Nephron (organoid): ENCODE data around the gene FAM81B.

Experiments used
- H3K27ac Mint-ChIP-seq, 3 experiments: 2 replicates each; pipeline ENCODE4 v1.8.0; 2020; ENCODE audit warnings: mixed read lengths in 3 of 3, mild to moderate bottlenecking in 2 of 3, moderate library complexity in 1 of 3
- H3K27me3 Mint-ChIP-seq: 2 replicates; pipeline ENCODE4 v1.8.0; 2021; ENCODE audit warnings: low read depth, mild to moderate bottlenecking, moderate library complexity, mixed read lengths
- H3K36me3 Mint-ChIP-seq: 2 replicates; pipeline ENCODE4 v1.8.0; 2020; ENCODE audit warnings: low read depth, mixed read lengths
- H3K4me1 Mint-ChIP-seq: 2 replicates; pipeline ENCODE4 v1.8.0; 2020; ENCODE audit warnings: mixed read lengths
- H3K4me3 Mint-ChIP-seq, 3 experiments: 2 replicates each; pipeline ENCODE4 v1.8.0; 2020; ENCODE audit warnings: mild to moderate bottlenecking in 3 of 3, mixed read lengths in 3 of 3, moderate library complexity in 2 of 3
- H3K9me3 Mint-ChIP-seq: 2 replicates; pipeline ENCODE4 v1.8.0; 2020; ENCODE audit warnings: mixed read lengths
- CTCF ChIP-seq, 3 experiments: fragments of 200-600 bp; sonication (generic); IDR thresholded peaks; one replicate each; pipeline ENCODE4 v1.5.0; 2021; ENCODE audit warnings: antibody characterized with exemption in 3 of 3; ENCODE audit not compliant: unreplicated experiment in 3 of 3

Gene FAM81B

GRCh38 chr5:95449460-95449859, 58.3 kb downstream of the FAM81B start:
- no peaks in the 10 kb centered on the region for H3K4me1 Mint-ChIP-seq
- no peak for TF ChIP-seq CTCF (IDR thresholded peaks at IDR 0.05; ENCODE audit: unreplicated experiment in 3 of 3)
- no peaks in the 10 kb centered on the region for H3K36me3 Mint-ChIP-seq
- H3K4me3 Mint-ChIP-seq: no peak overlapping the region
- no peak overlapping the region for H3K27ac Mint-ChIP-seq
- no peaks in the 10 kb centered on the region for H3K27me3 Mint-ChIP-seq
- no peaks in the 10 kb centered on the region for H3K9me3 Mint-ChIP-seq

GRCh38 chr5:95454536-95454935, 63.4 kb downstream of the FAM81B start:
- H3K4me3 Mint-ChIP-seq: no peak overlapping the region
- no peaks in the 10 kb centered on the region for H3K27me3 Mint-ChIP-seq
- H3K27ac Mint-ChIP-seq: no peak overlapping the region
- no peak for TF ChIP-seq CTCF (IDR thresholded peaks at IDR 0.05; ENCODE audit: unreplicated experiment in 3 of 3)
- peaks cover 3% of the 10 kb centered on the region for H3K36me3 Mint-ChIP-seq
- no peaks in the 10 kb centered on the region for H3K4me1 Mint-ChIP-seq
- no peaks in the 10 kb centered on the region for H3K9me3 Mint-ChIP-seq

- Mint-ChIP-seq H3K9me3 (no peaks in the 10 kb centered on the region), H3K27me3 (no peaks in the 10 kb centered on the region), H3K27ac (no peak overlapping the region), H3K4me1 (no peaks in the 10 kb centered on the region), H3K4me3 (no peak overlapping the region), H3K36me3 (peaks cover 35% of the 10 kb centered on the region)
- no peak for TF ChIP-seq CTCF (IDR thresholded peaks at IDR 0.05; ENCODE audit: unreplicated experiment in 3 of 3)
These were observed 69.5 kb downstream of the FAM81B start for GRCh38 chr5:95460665-95461064.

- Mint-ChIP-seq H3K4me1 (peaks cover 4% of the 10 kb centered on the region), H3K36me3 (peaks cover 69% of the 10 kb centered on the region), H3K9me3 (no peaks in the 10 kb centered on the region), H3K27ac (no peak overlapping the region), H3K4me3 (no peak overlapping the region), H3K27me3 (no peaks in the 10 kb centered on the region)
- no peak for TF ChIP-seq CTCF (IDR thresholded peaks at IDR 0.05; ENCODE audit: unreplicated experiment in 3 of 3)
These were observed 80.3 kb downstream of the FAM81B start for GRCh38 chr5:95471487-95471886.

- Mint-ChIP-seq H3K27ac (no peak overlapping the region), H3K27me3 (no peaks in the 10 kb centered on the region), H3K36me3 (peaks cover 69% of the 10 kb centered on the region), H3K4me3 (no peak overlapping the region), H3K9me3 (no peaks in the 10 kb centered on the region), H3K4me1 (peaks cover 4% of the 10 kb centered on the region)
- TF ChIP-seq CTCF (IDR thresholded peaks at IDR 0.05; ENCODE audit: unreplicated experiment in 3 of 3): no peak
These were observed 80.8 kb downstream of the FAM81B start for GRCh38 chr5:95471942-95472341.

- no peak overlapping the region for H3K27ac Mint-ChIP-seq
- peaks cover 22% of the 10 kb centered on the region for H3K9me3 Mint-ChIP-seq
- H3K4me3 Mint-ChIP-seq: no peak overlapping the region
- H3K4me1 Mint-ChIP-seq: no peaks in the 10 kb centered on the region
- peaks cover 86% of the 10 kb centered on the region for H3K36me3 Mint-ChIP-seq
- H3K27me3 Mint-ChIP-seq: no peaks in the 10 kb centered on the region
- no peak for TF ChIP-seq CTCF (IDR thresholded peaks at IDR 0.05; ENCODE audit: unreplicated experiment in 3 of 3)
These were observed 93.3 kb downstream of the FAM81B start for GRCh38 chr5:95484421-95484820.
